GM23338 (cell line): ENCODE measurements around the gene CASS4. TPM values are rescaled to one million over a fixed set of nuclear protein-coding genes. Genes with fewer than 3 reads are reported as not detected.

ENCODE experiments used
- ATAC-seq: fragments of 200-7000 bp; cut with Tn5 transposase; 3 replicates; pipeline ENCODE4 v1.9.1; 2020
- DNase-seq: peaks from one replicate; pipeline ENCODE4 v3.0.0-alpha.2; 2015; ENCODE audit warnings: low spot score
- H2AFZ ChIP-seq: fragments of 200-600 bp; sonication (generic); 2 replicates; pipeline ENCODE4 v1.8.0; 2016; ENCODE audit warnings: antibody characterized with exemption, mild to moderate bottlenecking, moderate library complexity
- H3F3A ChIP-seq: fragments of 200-600 bp; sonication (generic); replicated peaks from 2 replicates; pipeline ENCODE4 v1.8.0; 2017; ENCODE audit warnings: antibody characterized with exemption, mixed run types, low read depth
- H3K27ac ChIP-seq: fragments of 200-600 bp; sonication (generic); 2 replicates; pipeline ENCODE4 v1.6.1; 2016; ENCODE audit warnings: low read depth
- H3K27me3 ChIP-seq: fragments of 200-600 bp; sonication (generic); 2 replicates; pipeline ENCODE4 v1.8.0; 2016; ENCODE audit warnings: mild to moderate bottlenecking, mixed run types, moderate library complexity; ENCODE audit not compliant: insufficient read depth
- H3K36me3 ChIP-seq: fragments of 200-600 bp; sonication (generic); 2 replicates; pipeline ENCODE4 v1.8.0; 2016; ENCODE audit warnings: mild to moderate bottlenecking; ENCODE audit not compliant: insufficient read depth
- H3K4me1 ChIP-seq: fragments of 200-600 bp; sonication (generic); 2 replicates; pipeline ENCODE4 v1.8.0; 2016; ENCODE audit warnings: mild to moderate bottlenecking, moderate library complexity; ENCODE audit not compliant: insufficient read depth
- H3K4me2 ChIP-seq: fragments of 200-600 bp; sonication (generic); 2 replicates; pipeline ENCODE4 v1.7.1; 2017; ENCODE audit warnings: mixed run types
- H3K4me3 ChIP-seq: fragments of 200-600 bp; sonication (generic); 2 replicates; pipeline ENCODE4 v1.6.1; 2016; ENCODE audit warnings: mixed run types
- H3K79me2 ChIP-seq: fragments of 200-600 bp; sonication (generic); replicated peaks from 2 replicates; pipeline ENCODE4 v1.8.0; 2017; ENCODE audit warnings: mild to moderate bottlenecking; ENCODE audit not compliant: insufficient read depth
- H3K9me2 ChIP-seq: fragments of 200-600 bp; sonication (generic); 2 replicates; pipeline ENCODE4 v1.8.0; 2017; ENCODE audit not compliant: insufficient read depth
- H4K20me1 ChIP-seq: fragments of 200-600 bp; sonication (generic); replicated peaks from 2 replicates; pipeline ENCODE4 v1.8.0; 2017; ENCODE audit warnings: mild to moderate bottlenecking; ENCODE audit not compliant: insufficient read depth
- H3K27ac Mint-ChIP-seq: 2 replicates; pipeline ENCODE4 v1.8.0; 2020; ENCODE audit warnings: inconsistent platforms, mild to moderate bottlenecking, moderate library complexity, mixed read lengths
- H3K27me3 Mint-ChIP-seq: 3 replicates; pipeline ENCODE4 v1.8.0; 2022; ENCODE audit warnings: low read depth, mild to moderate bottlenecking, moderate library complexity, mixed read lengths, inconsistent platforms; ENCODE audit not compliant: insufficient read depth, poor library complexity
- H3K36me3 Mint-ChIP-seq: 3 replicates; pipeline ENCODE4 v1.8.0; 2021; ENCODE audit warnings: low read depth, mild to moderate bottlenecking, inconsistent platforms, moderate library complexity, mixed read lengths
- H3K4me1 Mint-ChIP-seq: 3 replicates; pipeline ENCODE4 v1.8.0; 2020; ENCODE audit warnings: mild to moderate bottlenecking, inconsistent platforms, mixed read lengths
- H3K4me3 Mint-ChIP-seq: 3 replicates; pipeline ENCODE4 v1.8.0; 2021; ENCODE audit warnings: moderate library complexity, mild to moderate bottlenecking, inconsistent platforms, mixed read lengths
- H3K9me3 Mint-ChIP-seq: 3 replicates; pipeline ENCODE4 v1.8.0; 2020; ENCODE audit warnings: moderate library complexity, mild to moderate bottlenecking, inconsistent platforms, mixed read lengths
- CREB1 ChIP-seq: fragments of 250-450 bp; sonication (Bioruptor Pico); IDR thresholded peaks from 2 replicates; pipeline ENCODE4 v1.5.0; 2020; ENCODE audit warnings: low read depth, mild to moderate bottlenecking, moderate library complexity
- CTCF ChIP-seq, 2 experiments: fragments of 200-600 bp in 1 of 2; sonication (generic) in 1 of 2; conservative IDR thresholded peaks; 2 replicates each; pipeline versions ENCODE4 v1.5.1 to v1.6.1; 2016 to 2017; ENCODE audit warnings: antibody characterized with exemption in 2 of 2, low read depth in 2 of 2, mild to moderate bottlenecking in 2 of 2, moderate library complexity in 1 of 2
- ETS1 ChIP-seq: IDR thresholded peaks from 2 replicates; pipeline ENCODE4 v1.6.1; 2016; ENCODE audit warnings: antibody characterized with exemption
- EZH2 ChIP-seq: fragments of 200-600 bp; sonication (generic); IDR thresholded peaks from one replicate; pipeline ENCODE4 v1.8.0; 2017; ENCODE audit warnings: antibody characterized with exemption, mild to moderate bottlenecking, low read depth; ENCODE audit not compliant: unreplicated experiment
- EZH2phosphoT487 ChIP-seq: fragments of 200-600 bp; sonication (generic); IDR thresholded peaks from one replicate; pipeline ENCODE4 v1.8.1; 2018; ENCODE audit warnings: antibody characterized with exemption; ENCODE audit not compliant: unreplicated experiment
- JUNB ChIP-seq: IDR thresholded peaks from one replicate; pipeline ENCODE4 v1.6.1; 2016; ENCODE audit warnings: antibody characterized with exemption; ENCODE audit not compliant: unreplicated experiment
- NANOG ChIP-seq: IDR thresholded peaks from 2 replicates; pipeline ENCODE4 v1.6.1; 2016; ENCODE audit warnings: antibody characterized with exemption, borderline replicate concordance
- POLR2AphosphoS5 ChIP-seq: IDR thresholded peaks from 2 replicates; pipeline ENCODE4 v1.6.1; 2016; ENCODE audit warnings: antibody characterized with exemption, low read depth
- REST ChIP-seq: IDR thresholded peaks from one replicate; pipeline ENCODE4 v1.6.1; 2018; ENCODE audit warnings: antibody characterized with exemption; ENCODE audit not compliant: unreplicated experiment
- STAT1 ChIP-seq: IDR thresholded peaks from one replicate; pipeline ENCODE4 v1.6.1; 2016; ENCODE audit warnings: antibody characterized with exemption; ENCODE audit not compliant: unreplicated experiment
- ZNF114 ChIP-seq: fragments of 250-450 bp; sonication (Bioruptor Pico); IDR thresholded peaks from 2 replicates; pipeline ENCODE4 v1.5.0; 2020; ENCODE audit warnings: mild to moderate bottlenecking, moderate library complexity
- ZNF331 ChIP-seq: fragments of 250-450 bp; sonication (Bioruptor Pico); IDR thresholded peaks from 2 replicates; pipeline ENCODE4 v1.5.0; 2020; ENCODE audit warnings: low read depth, mild to moderate bottlenecking, moderate library complexity
- ZNF462 ChIP-seq: fragments of 250-450 bp; sonication (Bioruptor Pico); IDR thresholded peaks from 2 replicates; pipeline ENCODE4 v1.5.0; 2020; ENCODE audit warnings: mild to moderate bottlenecking, moderate library complexity
- polyA plus RNA-seq: library from polyadenylated mRNA; unstranded; fragments of >200 nt; fragmentation: Nextera tagmentation; extraction: Ambion mirVana; gene quantifications from 2 replicates; pipeline ENCODE4 v1.2.1, GENCODE V29; 2016
- total RNA-seq: library from RNA; depleted of rRNA; stranded (reverse); fragments of >200 nt; shearing (Covaris generic); gene quantifications from 2 replicates; pipeline ENCODE4 v1.2.3, GENCODE V29; 2014

The CASS4 gene
- total and polyA plus RNA-seq, 2 experiments from 2014 or later, result not detected

- Mint-ChIP-seq H3K4me3 (no peak overlapping the region), H3K36me3 (peaks cover 61% of the 10 kb centered on the region), H3K4me1 (peaks cover 9% of the 10 kb centered on the region), H3K27me3 (peaks cover 6% of the 10 kb centered on the region), H3K27ac (peak overlapping the region; percentile 32; the same call in 1 of the 2 replicates), H3K9me3 (no peaks in the 10 kb centered on the region; the same call in 2 of the 3 replicates)
- Histone ChIP-seq H2AFZ (no peak overlapping the region), H3K4me2 (peak overlapping the region; percentile 88), H3F3A (no peaks in the 10 kb centered on the region), H3K9me2 (no peaks in the 10 kb centered on the region), H3K4me3 (peak overlapping the region; percentile 92), H3K79me2 (peaks cover 87% of the 10 kb centered on the region), H3K27ac (no peak overlapping the region), H3K27me3 (no peaks in the 10 kb centered on the region), H4K20me1 (peaks cover 20% of the 10 kb centered on the region), H3K4me1 (peaks cover 15% of the 10 kb centered on the region), H3K36me3 (peaks cover 38% of the 10 kb centered on the region)
- ATAC-seq, result no peak
- no peak for TF ChIP-seq STAT1
- TF ChIP-seq ETS1, result no peak
- TF ChIP-seq ZNF331 (CRISPR knock-in tag), result no peak
- no peak for TF ChIP-seq JUNB
- no peak for TF ChIP-seq POLR2AphosphoS5
- TF ChIP-seq EZH2, result no peak
- no peak for TF ChIP-seq CTCF (conservative IDR thresholded peaks at IDR 0.05; ENCODE audit: low read depth in 2 of 2)
- TF ChIP-seq EZH2phosphoT487, result no peak
- no peak for TF ChIP-seq NANOG
- no peak for TF ChIP-seq REST
- TF ChIP-seq ZNF114 (CRISPR knock-in tag), result no peak
- no peak for TF ChIP-seq CREB1 (CRISPR knock-in tag)
- TF ChIP-seq ZNF462 (CRISPR knock-in tag), result no peak
- DNase-seq, result no peak
These were observed 21.0 kb upstream of the CASS4 start for GRCh38 chr20:56391037-56391436.
